Astrocyte (in vitro differentiated cells and primary cell): Measurements from ENCODE around the gene HNMT.

Experiments used
- CTCF ChIP-seq: IDR thresholded peaks from 2 replicates; pipeline ENCODE4 v1.5.1; 2011; ENCODE audit warnings: low read depth, mild to moderate bottlenecking, inconsistent platforms, low read length, moderate library complexity; ENCODE audit not compliant: insufficient read depth
- EZH2 ChIP-seq: IDR thresholded peaks from 2 replicates; pipeline ENCODE4 v1.6.1; 2012; ENCODE audit warnings: mild to moderate bottlenecking, low read length, inconsistent platforms; ENCODE audit not compliant: insufficient read depth

GRCh38 chr2:137961602-137962001, 2.7 kb upstream of the HNMT start:
- TF ChIP-seq CTCF = no peak
- TF ChIP-seq EZH2 = no peak
